Caki2 (cell line): Measurements from ENCODE around the gene ZSWIM8. TPM values are rescaled to one million over a fixed set of nuclear protein-coding genes. Genes with fewer than 3 reads are reported as not detected.

ENCODE experiments used
- total RNA-seq: library from RNA; depleted of rRNA; stranded (reverse); fragments of >200 nt; shearing (Covaris generic); gene quantifications from 2 replicates; pipeline ENCODE4 v1.2.3, GENCODE V29; 2014; ENCODE audit warnings: low replicate concordance; rRNA removed

The ZSWIM8 gene
- total RNA-seq, 1 experiment from 2014 or later: 22.8 TPM

Other genes starting within 250 kb of the ZSWIM8 start
- 15.0 and 17.3 TPM in 2 replicates for gene USP54, start 194.3 kb upstream of the ZSWIM8 start, total RNA-seq
- gene MYOZ1, start 144.1 kb upstream of the ZSWIM8 start, total RNA-seq: not detected in 2 replicates
- gene SYNPO2L, start 129.6 kb upstream of the ZSWIM8 start, total RNA-seq: not detected in 2 replicates
- 3.5 TPM in 1 of 2 replicates, not detected in the other for gene AGAP5, start 87.5 kb upstream of the ZSWIM8 start, total RNA-seq
- 81.1 and 96.9 TPM in 2 replicates for gene SEC24C, start 41.2 kb upstream of the ZSWIM8 start, total RNA-seq
- gene CHCHD1, start 3.6 kb upstream of the ZSWIM8 start, total RNA-seq: 54.0 and 109 TPM in 2 replicates
- gene NDST2, start 26.0 kb downstream of the ZSWIM8 start, total RNA-seq: 1.2 and 26.2 TPM in 2 replicates
- gene CAMK2G, start 88.9 kb downstream of the ZSWIM8 start, total RNA-seq: 20.1 and 22.2 TPM in 2 replicates
- gene PLAU, start 125.5 kb downstream of the ZSWIM8 start, total RNA-seq: 27.6 and 31.4 TPM in 2 replicates
- gene VCL, start 212.5 kb downstream of the ZSWIM8 start, total RNA-seq: 95.8 and 96.6 TPM in 2 replicates